Keratinocyte (primary cell): ENCODE results near the gene TMEM69. TPM values are rescaled to one million over a fixed set of nuclear protein-coding genes. Genes with fewer than 3 reads are reported as not detected.

Experiments used
- DNase-seq: peaks from one replicate; pipeline ENCODE4 v3.0.0-alpha.2; 2011; ENCODE audit warnings: low read depth, missing footprints, low spot score
- FAIRE-seq: peaks from 2 replicates; lab custom pipeline; 2011; peaks lifted over from hg19 to GRCh38; lab: Jason Lieb, UNC
- H2AFZ ChIP-seq: 2 replicates; pipeline ENCODE4 v1.6.0; 2012; ENCODE audit warnings: low read length, control low read depth, inconsistent platforms; ENCODE audit not compliant: control insufficient read depth
- H3K27ac ChIP-seq: 2 replicates; pipeline ENCODE4 v1.5.1; 2011; ENCODE audit warnings: low read length; ENCODE audit not compliant: control insufficient read depth, insufficient read depth
- H3K27me3 ChIP-seq: 3 replicates; pipeline ENCODE4 v1.6.0; 2011; ENCODE audit warnings: low read length; ENCODE audit not compliant: control insufficient read depth, insufficient read depth; ENCODE audit errors: extremely low read depth
- H3K36me3 ChIP-seq, 2 experiments: 2 replicates in 1 of 2; 3 replicates in 1 of 2; pipeline ENCODE4 v1.5.1; 2011; ENCODE audit warnings: low read length in 2 of 2, mild to moderate bottlenecking in 1 of 2; ENCODE audit not compliant: control insufficient read depth in 2 of 2, insufficient read depth in 2 of 2; ENCODE audit errors: extremely low read depth in 1 of 2
- H3K4me1 ChIP-seq: 3 replicates; pipeline ENCODE4 v1.5.1; 2011; ENCODE audit warnings: low read length; ENCODE audit not compliant: control insufficient read depth, insufficient read depth; ENCODE audit errors: extremely low read depth
- H3K4me2 ChIP-seq: 3 replicates; pipeline ENCODE4 v1.6.0; 2011; ENCODE audit warnings: low read depth, low read length; ENCODE audit not compliant: control insufficient read depth, insufficient read depth; ENCODE audit errors: extremely low read depth
- H3K4me3 ChIP-seq, 3 experiments: fragments of 200-600 bp in 1 of 3; sonication (generic) in 1 of 3; 2 replicates in 2 of 3; 3 replicates in 1 of 3; pipeline ENCODE4 v1.5.1; 2011 to 2016; ENCODE audit warnings: low read length in 3 of 3, mild to moderate bottlenecking in 3 of 3, control low read depth in 2 of 3, inconsistent platforms in 1 of 3, low read depth in 1 of 3, mixed read lengths in 1 of 3, mixed run types in 1 of 3, moderate library complexity in 1 of 3; ENCODE audit not compliant: control insufficient read depth in 2 of 3, insufficient read depth in 2 of 3; ENCODE audit errors: extremely low read depth in 1 of 3
- H3K79me2 ChIP-seq: 2 replicates; pipeline ENCODE4 v1.6.0; 2012; ENCODE audit warnings: low read length; ENCODE audit not compliant: control insufficient read depth, insufficient read depth
- H3K9ac ChIP-seq: 3 replicates; pipeline ENCODE4 v1.6.0; 2011; ENCODE audit warnings: low read length; ENCODE audit not compliant: control insufficient read depth, insufficient read depth; ENCODE audit errors: extremely low read depth
- H3K9me1 ChIP-seq: 3 replicates; pipeline ENCODE4 v1.6.0; 2011; ENCODE audit warnings: low read length; ENCODE audit not compliant: control insufficient read depth, insufficient read depth; ENCODE audit errors: extremely low read depth
- H3K9me3 ChIP-seq: 2 replicates; pipeline ENCODE4 v1.5.1; 2012; ENCODE audit warnings: low read depth, low read length; ENCODE audit not compliant: control insufficient read depth
- H4K20me1 ChIP-seq: 3 replicates; pipeline ENCODE4 v1.6.0; 2011; ENCODE audit warnings: low read length; ENCODE audit not compliant: control insufficient read depth, insufficient read depth; ENCODE audit errors: extremely low read depth
- CTCF ChIP-seq, 3 experiments: IDR thresholded peaks in 1 of 3; conservative IDR thresholded peaks in 1 of 3; optimal IDR thresholded peaks in 1 of 3; 2 replicates in 2 of 3; 3 replicates in 1 of 3; pipeline versions ENCODE3 to v1.5.1; 2011; ENCODE audit warnings: low read length in 3 of 3, mild to moderate bottlenecking in 3 of 3, moderate library complexity in 2 of 3, control low read depth in 1 of 3, inconsistent platforms in 1 of 3; ENCODE audit not compliant: insufficient read depth in 2 of 3; ENCODE audit errors: extremely low read depth in 1 of 3
- EZH2 ChIP-seq: IDR thresholded peaks from one replicate; pipeline ENCODE4 v1.6.1; 2012; ENCODE audit warnings: inconsistent platforms, mild to moderate bottlenecking, low read length, moderate library complexity
- dilution Hi-C: fragments of 300-500 bp; cut with MboI; formaldehyde crosslinking; loops from one replicate; pipeline ENCODE4 v1.7.0; 2020; ENCODE audit warnings: low sequenced_read_pairs; ENCODE audit not compliant: extremely low pct_ligation_motif_present
- polyA plus RNA-seq, 5 experiments: library from polyadenylated mRNA; depleted of rRNA in 3 of 5; stranded (reverse) in 3 of 5; stranded (forward) in 1 of 5; unstranded in 1 of 5; fragments of >200 nt; gene quantifications; 1 replicate in 1 of 5; 2 replicates in 3 of 5; 3 replicates in 1 of 5; pipeline versions ENCODE4 v1.2.1 to v1.2.3, GENCODE V29; 2011 to 2012; ENCODE audit warnings: missing spikeins in 2 of 5, low read depth in 1 of 5, low replicate concordance in 1 of 5

Gene TMEM69
- polyA plus RNA-seq, 1 donor (not counting 4 experiments of a cell fraction or from before 2014, with no cell fraction given), result 110 TPM

- TF ChIP-seq CTCF (optimal IDR thresholded peaks at IDR 0.05 in 1 of 3, IDR thresholded peaks at IDR 0.05 in 1 of 3, conservative IDR thresholded peaks at IDR 0.05 in 1 of 3; ENCODE audit: extremely low read depth in 1 of 3, insufficient read depth in 2 of 3, low read length in 3 of 3) (no peak), EZH2 (no peak)
- dilution Hi-C loops, result no loop called here
- no peak overlapping the region for H3K9ac ChIP-seq
- peaks cover 18 to 40% of the 10 kb centered on the region in 2 experiments for H3K36me3 ChIP-seq
- no peak for FAIRE-seq
- no peaks in the 10 kb centered on the region for H3K9me1 ChIP-seq
- peaks cover 4% of the 10 kb centered on the region for H3K79me2 ChIP-seq
- H3K9me3 ChIP-seq, result no peaks in the 10 kb centered on the region
- no peaks in the 10 kb centered on the region for H4K20me1 ChIP-seq
- H2AFZ ChIP-seq, result no peak overlapping the region
- no peak overlapping the region for H3K27ac ChIP-seq
- no peaks in the 10 kb centered on the region for H3K4me1 ChIP-seq
- no peaks in the 10 kb centered on the region for H3K27me3 ChIP-seq
- DNase-seq, result no peak
- H3K4me3 ChIP-seq, result no peak overlapping the region
- H3K4me2 ChIP-seq, result no peak overlapping the region
Observed at GRCh38 chr1:45643321-45643720, 44.7 kb upstream of the TMEM69 start.

GRCh38 chr1:45643978-45644377 is 44.0 kb upstream of the TMEM69 start:
- no peaks in the 10 kb centered on the region for H4K20me1 ChIP-seq
- H3K27me3 ChIP-seq, result no peaks in the 10 kb centered on the region
- no peak overlapping the region for H3K27ac ChIP-seq
- no peak overlapping the region for H3K4me2 ChIP-seq
- no peak overlapping the region for H2AFZ ChIP-seq
- TF ChIP-seq EZH2 (no peak), CTCF (optimal IDR thresholded peaks at IDR 0.05 in 1 of 3, IDR thresholded peaks at IDR 0.05 in 1 of 3, conservative IDR thresholded peaks at IDR 0.05 in 1 of 3; ENCODE audit: extremely low read depth in 1 of 3, insufficient read depth in 2 of 3, low read length in 3 of 3) (peak in 2 of 3 experiments; percentile 15 to 29)
- peaks cover 20 to 37% of the 10 kb centered on the region in 2 experiments for H3K36me3 ChIP-seq
- no peaks in the 10 kb centered on the region for H3K9me1 ChIP-seq
- FAIRE-seq, result no peak
- H3K9me3 ChIP-seq, result no peaks in the 10 kb centered on the region
- H3K9ac ChIP-seq, result no peak overlapping the region
- DNase-seq, result no peak
- H3K4me1 ChIP-seq, result no peaks in the 10 kb centered on the region
- no peak overlapping the region for H3K4me3 ChIP-seq
- peaks cover 4% of the 10 kb centered on the region for H3K79me2 ChIP-seq
- dilution Hi-C loops, result no loop called here
